Measurements from ENCODE around the gene CTBP2.

Gene CTBP2

DNA sequence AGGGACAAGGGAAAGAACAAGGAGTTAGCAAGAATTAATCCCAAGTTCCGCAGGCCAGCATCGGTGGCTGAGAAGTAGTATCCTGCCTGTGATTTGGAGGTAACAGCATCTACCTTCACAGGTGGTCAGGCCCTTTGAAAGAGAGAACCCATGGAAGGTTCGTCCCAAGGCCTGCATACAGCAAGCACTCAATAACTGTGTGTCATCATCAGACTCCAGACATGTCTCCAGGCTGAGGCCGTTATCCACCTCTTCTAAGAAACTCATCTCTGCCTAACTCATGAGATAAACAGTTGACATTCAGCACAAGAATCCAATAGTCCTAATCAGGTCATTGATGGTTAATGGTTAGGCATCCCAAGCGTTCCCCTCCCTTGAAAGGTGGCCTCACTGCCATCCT is 45.0 kb downstream of the CTBP2 start:
- in situ Hi-C loops (cut with HindIII; ENCODE audit: low sequenced_read_pairs) = no loop called here
- TF ChIP-seq, protein P1, sequence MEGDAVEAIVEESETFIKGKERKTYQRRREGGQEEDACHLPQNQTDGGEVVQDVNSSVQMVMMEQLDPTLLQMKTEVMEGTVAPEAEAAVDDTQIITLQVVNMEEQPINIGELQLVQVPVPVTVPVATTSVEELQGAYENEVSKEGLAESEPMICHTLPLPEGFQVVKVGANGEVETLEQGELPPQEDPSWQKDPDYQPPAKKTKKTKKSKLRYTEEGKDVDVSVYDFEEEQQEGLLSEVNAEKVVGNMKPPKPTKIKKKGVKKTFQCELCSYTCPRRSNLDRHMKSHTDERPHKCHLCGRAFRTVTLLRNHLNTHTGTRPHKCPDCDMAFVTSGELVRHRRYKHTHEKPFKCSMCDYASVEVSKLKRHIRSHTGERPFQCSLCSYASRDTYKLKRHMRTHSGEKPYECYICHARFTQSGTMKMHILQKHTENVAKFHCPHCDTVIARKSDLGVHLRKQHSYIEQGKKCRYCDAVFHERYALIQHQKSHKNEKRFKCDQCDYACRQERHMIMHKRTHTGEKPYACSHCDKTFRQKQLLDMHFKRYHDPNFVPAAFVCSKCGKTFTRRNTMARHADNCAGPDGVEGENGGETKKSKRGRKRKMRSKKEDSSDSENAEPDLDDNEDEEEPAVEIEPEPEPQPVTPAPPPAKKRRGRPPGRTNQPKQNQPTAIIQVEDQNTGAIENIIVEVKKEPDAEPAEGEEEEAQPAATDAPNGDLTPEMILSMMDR (IDR thresholded peaks at IDR 0.05; ENCODE audit: low read depth, low read length, missing control alignments) = no peak
- DNase-seq (ENCODE audit: low read depth) = no peak
- no peak overlapping the region for H3K4me3 ChIP-seq (ENCODE audit: low read depth, low read length)

DNA sequence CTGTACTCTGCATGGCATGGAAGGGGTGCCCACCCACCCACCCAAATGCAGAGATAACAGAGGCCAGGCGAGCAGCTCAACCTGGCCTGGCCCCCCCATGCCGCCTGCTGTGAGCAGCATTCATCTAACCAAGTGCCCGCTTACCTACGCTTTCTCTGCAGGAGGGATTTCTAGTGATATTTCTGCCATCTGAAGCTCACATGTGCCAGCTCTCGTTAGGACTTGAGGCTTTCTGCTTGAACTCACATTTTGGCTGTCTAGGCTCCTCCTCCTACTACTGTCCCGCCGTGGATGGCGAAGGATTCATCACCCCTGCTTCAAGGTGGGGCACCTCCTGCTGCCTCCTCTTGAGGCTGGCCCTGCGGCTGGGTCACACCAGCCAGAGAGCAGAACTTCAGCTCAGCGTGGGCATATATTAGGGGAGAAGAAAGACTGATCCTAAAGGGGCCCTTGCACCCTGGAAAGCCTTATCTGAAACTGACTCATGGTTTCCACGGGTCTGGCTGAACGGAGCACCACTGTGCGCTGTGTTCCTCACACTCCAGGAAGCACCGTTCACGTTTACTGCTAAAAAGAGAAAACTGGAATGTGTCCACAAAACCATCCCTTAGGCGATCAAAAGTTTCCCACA is 45.5 kb downstream of the CTBP2 start:
- DNase-seq (ENCODE audit: low read depth) = no peak
- TF ChIP-seq, protein P1 (IDR thresholded peaks at IDR 0.05; ENCODE audit: low read depth, low read length, missing control alignments) = no peak
- in situ Hi-C loops (cut with HindIII; ENCODE audit: low sequenced_read_pairs) = no loop called here
- H3K4me3 ChIP-seq (ENCODE audit: low read depth, low read length) = no peak overlapping the region

DNA sequence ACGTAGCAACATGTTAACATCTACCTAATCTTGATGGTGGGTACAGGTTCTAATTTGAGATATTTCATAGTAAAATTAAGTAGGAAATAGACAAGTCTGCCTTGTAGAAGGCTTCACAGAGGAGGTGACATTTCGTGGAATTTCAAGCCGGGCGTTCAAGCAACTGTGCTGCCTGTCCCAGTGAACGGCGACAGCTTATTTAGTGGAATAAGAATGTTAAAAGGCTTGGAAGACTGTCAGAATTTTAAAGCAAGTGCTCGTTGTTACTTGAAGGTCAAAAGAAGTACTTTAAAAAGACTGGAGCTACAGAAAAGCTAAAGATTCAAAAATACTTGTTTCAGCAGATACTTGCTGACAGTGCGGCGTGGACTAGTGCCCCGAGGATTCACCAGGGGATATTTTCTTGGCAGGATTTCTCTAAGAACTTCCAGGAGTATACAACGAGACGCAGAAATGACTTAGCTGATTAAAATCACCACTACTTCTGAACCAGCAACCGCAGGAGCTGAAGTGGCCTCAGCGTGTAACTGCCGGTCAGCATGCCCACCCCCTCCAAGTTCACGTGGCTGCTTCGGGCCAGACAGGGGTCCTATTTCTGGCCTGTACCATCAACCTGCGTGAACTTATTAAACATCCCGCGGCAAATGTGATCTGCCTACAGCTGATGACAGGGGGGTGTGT is 46.5 kb downstream of the CTBP2 start:
- DNase-seq (ENCODE audit: low read depth) = no peak
- in situ Hi-C loops (cut with HindIII; ENCODE audit: low sequenced_read_pairs) = no loop called here
- TF ChIP-seq, protein P1 (IDR thresholded peaks at IDR 0.05; ENCODE audit: low read depth, low read length, missing control alignments) = no peak
- no peak overlapping the region for H3K4me3 ChIP-seq (ENCODE audit: low read depth, low read length)

DNA sequence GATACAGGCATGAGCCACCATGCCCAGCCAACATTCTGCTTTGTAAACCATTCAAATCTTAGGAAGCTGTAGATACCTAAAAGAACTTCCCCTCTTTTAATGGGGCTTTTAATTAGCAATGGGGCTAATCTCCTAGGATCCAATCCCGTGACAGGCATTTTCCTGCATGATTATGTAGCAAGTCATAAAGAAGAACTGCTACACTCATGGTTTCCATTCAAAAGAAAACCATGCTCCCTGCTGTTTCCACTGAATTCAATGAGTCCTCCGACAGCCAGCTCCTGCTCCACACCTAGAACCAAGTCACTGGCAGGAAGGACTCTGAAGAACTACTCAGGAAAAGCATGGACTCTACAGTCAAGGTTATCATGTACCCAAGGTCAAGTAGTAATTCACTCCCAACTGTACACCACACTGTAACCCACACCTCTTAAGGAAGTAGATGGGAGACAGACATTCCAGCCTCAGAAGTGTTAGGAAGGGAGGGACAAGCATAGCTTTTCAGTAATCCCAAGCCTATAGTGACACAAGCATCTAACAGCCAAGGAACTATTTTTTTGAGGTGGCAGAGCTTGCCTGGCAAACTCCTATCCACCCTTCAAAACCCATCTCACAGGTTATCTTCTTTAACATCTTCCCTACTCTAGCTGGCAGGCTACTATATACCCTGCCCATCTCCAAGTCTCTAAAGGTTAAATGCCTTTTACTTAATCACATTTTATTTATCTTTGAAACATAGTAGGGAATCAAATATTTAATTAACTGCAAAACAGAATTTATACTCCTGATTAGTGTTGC is 47.5 kb downstream of the CTBP2 start:
- H3K4me3 ChIP-seq (ENCODE audit: low read depth, low read length) = no peak overlapping the region
- in situ Hi-C loops (cut with HindIII; ENCODE audit: low sequenced_read_pairs) = no loop called here
- DNase-seq (ENCODE audit: low read depth) = no peak
- TF ChIP-seq, protein P1 (IDR thresholded peaks at IDR 0.05; ENCODE audit: low read depth, low read length, missing control alignments) = no peak

DNA sequence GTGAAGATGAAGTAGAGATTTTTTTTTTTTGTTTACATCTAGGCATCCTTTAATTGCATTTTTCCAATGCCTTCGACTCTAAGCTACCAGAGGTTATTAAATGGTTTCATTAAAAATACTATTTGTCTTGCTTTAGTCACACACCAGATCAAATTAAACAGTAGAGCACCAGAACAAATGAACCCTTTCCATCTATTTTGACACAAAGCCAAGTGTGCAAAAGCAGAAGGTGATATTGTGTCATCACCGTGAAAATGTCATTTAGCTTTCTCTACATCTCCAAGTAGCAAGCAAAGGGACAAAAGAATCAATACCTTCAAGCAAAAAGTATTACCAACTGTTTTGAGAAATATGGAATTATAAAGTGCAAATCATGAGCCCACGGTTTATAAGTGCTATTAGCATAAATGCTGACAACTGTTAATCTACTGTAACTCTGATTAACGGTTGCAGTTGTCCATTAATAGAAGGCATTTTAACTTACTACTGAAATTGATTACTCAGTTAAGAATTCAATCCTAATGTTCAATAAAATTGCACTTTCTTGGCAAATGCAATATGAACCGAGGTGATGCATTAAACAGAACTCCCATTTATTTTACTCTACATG is 49.1 kb downstream of the CTBP2 start:
- H3K4me3 ChIP-seq (ENCODE audit: low read depth, low read length) = no peak overlapping the region
- TF ChIP-seq, protein P1 (IDR thresholded peaks at IDR 0.05; ENCODE audit: low read depth, low read length, missing control alignments) = no peak
- in situ Hi-C loops (cut with HindIII; ENCODE audit: low sequenced_read_pairs) = no loop called here
- no peak for DNase-seq (ENCODE audit: low read depth)

DNA sequence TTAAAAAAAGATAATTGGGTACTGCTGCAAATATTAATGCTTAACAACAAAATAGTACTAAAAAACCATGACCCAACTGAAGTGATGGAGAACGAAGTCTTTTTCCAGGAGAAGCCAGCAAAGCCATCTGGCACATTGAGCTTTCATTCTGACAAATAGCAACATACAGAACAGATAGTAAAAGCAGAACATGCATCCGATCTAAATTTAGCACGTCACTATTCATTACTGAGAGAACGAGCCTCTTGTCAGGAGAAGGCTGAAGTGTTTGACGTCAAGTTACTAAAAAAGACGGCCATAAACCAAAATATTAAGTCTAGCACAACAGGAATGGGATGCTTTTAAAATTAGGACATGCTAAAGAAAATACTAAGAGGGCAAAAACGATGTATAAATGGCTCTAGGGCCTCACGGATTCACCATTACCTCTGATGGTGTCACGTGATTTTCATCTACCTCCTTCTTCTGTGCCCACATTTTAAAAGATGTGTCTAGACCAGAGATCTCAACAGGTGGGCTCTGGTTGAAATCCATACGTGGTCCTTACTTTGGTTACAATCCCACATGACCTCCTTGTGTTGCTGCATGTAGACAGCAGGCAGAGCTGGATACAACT is 52.3 kb downstream of the CTBP2 start:
- in situ Hi-C loops (cut with HindIII; ENCODE audit: low sequenced_read_pairs) = no loop called here
- no peak overlapping the region for H3K4me3 ChIP-seq (ENCODE audit: low read depth, low read length)
- no peak for DNase-seq (ENCODE audit: low read depth)
- TF ChIP-seq, protein P1 (IDR thresholded peaks at IDR 0.05; ENCODE audit: low read depth, low read length, missing control alignments) = no peak
